Smooth muscle cell (in vitro differentiated cells): ENCODE data around the gene OR6Q1. TPM values are rescaled to one million over a fixed set of nuclear protein-coding genes. Genes with fewer than 3 reads are reported as not detected.
"Not testable (repeated sequence)": the region's sequence is repeated elsewhere in the genome, so short reads cannot be mapped to it uniquely, and the experiment has no call there.

ENCODE experiments used
- DNase-seq: peaks from one replicate; lab custom pipeline; 2025; ENCODE audit not compliant: unreplicated experiment; lab: John Stamatoyannopoulos, UW
- H2AFZ ChIP-seq: fragments of 200-600 bp; sonication (generic); 2 replicates; pipeline ENCODE4 v1.6.0; 2016; ENCODE audit warnings: antibody characterized with exemption, low read depth, mild to moderate bottlenecking
- H3F3A ChIP-seq: fragments of 200-600 bp; sonication (generic); 2 replicates; pipeline ENCODE4 v1.6.0; 2017; ENCODE audit warnings: antibody characterized with exemption, low read depth
- H3K27ac ChIP-seq: fragments of 200-600 bp; sonication (generic); 2 replicates; pipeline ENCODE4 v1.5.1; 2016; ENCODE audit warnings: low read depth, mild to moderate bottlenecking
- H3K27me3 ChIP-seq: fragments of 200-600 bp; sonication (generic); 2 replicates; pipeline ENCODE4 v1.6.1; 2016; ENCODE audit warnings: low read depth, mild to moderate bottlenecking
- H3K36me3 ChIP-seq: fragments of 200-600 bp; sonication (generic); 2 replicates; pipeline ENCODE4 v1.5.1; 2016; ENCODE audit warnings: low read depth
- H3K4me1 ChIP-seq: fragments of 200-600 bp; sonication (generic); 2 replicates; pipeline ENCODE4 v1.5.1; 2016; ENCODE audit warnings: low read depth
- H3K4me2 ChIP-seq: fragments of 200-600 bp; sonication (generic); 2 replicates; pipeline ENCODE4 v1.6.0; 2016; ENCODE audit warnings: mild to moderate bottlenecking
- H3K4me3 ChIP-seq: fragments of 200-600 bp; sonication (generic); 2 replicates; pipeline ENCODE4 v1.5.1; 2016; ENCODE audit warnings: mild to moderate bottlenecking
- H3K79me2 ChIP-seq: fragments of 200-600 bp; sonication (generic); 2 replicates; pipeline ENCODE4 v1.6.0; 2016; ENCODE audit warnings: low read depth, mild to moderate bottlenecking
- H3K9ac ChIP-seq: fragments of 200-600 bp; sonication (generic); 2 replicates; pipeline ENCODE4 v1.6.0; 2016; ENCODE audit warnings: low read depth
- H3K9me3 ChIP-seq: fragments of 200-600 bp; sonication (generic); replicated peaks from 2 replicates; pipeline ENCODE4 v1.5.1; 2016; ENCODE audit warnings: low read depth
- H4K20me1 ChIP-seq: fragments of 200-600 bp; sonication (generic); 2 replicates; pipeline ENCODE4 v1.6.0; 2016; ENCODE audit warnings: low read depth
- CTCF ChIP-seq: fragments of 200-600 bp; sonication (generic); IDR thresholded peaks from 2 replicates; pipeline ENCODE4 v1.5.1; 2017; ENCODE audit warnings: borderline replicate concordance, mild to moderate bottlenecking, antibody characterized with exemption; ENCODE audit not compliant: insufficient read depth, poor library complexity, severe bottlenecking
- WGBS: methylation state at CpG from one replicate; pipeline ENCODE4 v1.1.7; 2016; ENCODE audit warnings: low lambda C conversion rate; 5-methylcytosine and 5-hydroxymethylcytosine counted together
- polyA plus RNA-seq: library from polyadenylated mRNA; unstranded; fragments of >200 nt; fragmentation: Nextera tagmentation; extraction: Ambion mirVana; gene quantifications from 2 replicates; pipeline ENCODE4 v1.2.1, GENCODE V29; 2016
- total RNA-seq: library from RNA; depleted of rRNA; stranded (reverse); fragments of >200 nt; gene quantifications from 2 replicates; pipeline ENCODE4 v1.2.3, GENCODE V29; 2014

OR6Q1 gene
- total RNA-seq (not detected in 2 replicates), polyA plus RNA-seq (not detected in 2 replicates)

DNA sequence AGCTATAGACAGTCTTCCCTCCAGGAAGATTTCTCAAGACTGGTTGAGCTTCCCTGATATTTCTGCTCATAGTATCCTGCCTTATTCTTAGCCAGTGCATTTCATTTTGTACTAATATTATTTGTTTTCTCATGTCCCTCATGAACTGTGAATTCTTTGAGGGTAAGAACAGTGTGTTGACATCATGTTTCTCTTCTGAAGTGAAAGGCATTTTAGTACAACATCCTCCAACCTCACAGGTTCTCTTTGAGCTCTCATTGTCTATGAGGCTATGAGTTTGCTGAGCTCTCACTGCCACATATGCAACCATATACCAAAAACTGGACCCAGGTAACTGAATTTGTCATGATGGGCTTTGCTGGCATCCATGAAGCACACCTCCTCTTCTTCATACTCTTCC is at the start of gene OR6Q1:
TSS of gene OR6Q1 (plus strand) at position 301 of the 400 bp plus-strand sequence. CDS start at position 301, 0 bp downstream.
- Histone ChIP-seq H3K79me2 (no peaks in the 10 kb centered on the region), H3K9ac (no peak within 1 kb of the TSS), H3K27ac (peak within 1 kb of the TSS; percentile 77), H4K20me1 (no peaks in the 10 kb centered on the region), H3F3A (no peaks in the 10 kb centered on the region), H3K4me3 (no peak within 1 kb of the TSS), H2AFZ (no peak within 1 kb of the TSS), H3K4me1 (peaks cover 5% of the 10 kb centered on the region), H3K27me3 (no peaks in the 10 kb centered on the region), H3K36me3 (no peaks in the 10 kb centered on the region), H3K4me2 (peak within 1 kb of the TSS; percentile 8), H3K9me3 (no peaks in the 10 kb centered on the region)
- DNase-seq = no peak
- TF ChIP-seq CTCF = no peak

GRCh38 chr11:57981536-57981935 is 49.2 kb upstream of the OR6Q1 start:
- 90% methylated on average over 3 of the region's 3 CpGs for WGBS

DNA sequence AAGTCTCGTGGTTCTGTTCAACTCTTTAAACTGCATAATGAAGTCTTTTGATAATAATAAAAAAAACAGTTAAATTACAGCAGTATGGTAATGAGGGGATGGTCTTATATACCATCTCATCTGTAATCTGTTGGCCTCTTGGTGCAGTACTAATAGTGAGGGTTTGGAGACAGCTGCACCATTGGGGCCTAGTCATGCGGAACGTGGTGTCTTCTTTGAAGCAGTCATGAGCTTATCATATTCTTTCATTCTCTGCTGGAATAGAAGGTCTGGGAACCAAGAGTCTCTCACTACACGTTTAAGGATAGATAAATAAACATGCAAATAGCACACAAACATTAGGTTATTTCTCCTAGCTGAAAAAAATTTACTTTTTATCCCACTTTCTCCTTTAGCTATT is 48.0 kb upstream of the OR6Q1 start:
- H3K4me3 ChIP-seq = no peak overlapping the region
- H3K4me1 ChIP-seq = peaks cover 8% of the 10 kb centered on the region
- H3K79me2 ChIP-seq = no peaks in the 10 kb centered on the region
- TF ChIP-seq CTCF = no peak
- no peak overlapping the region for H3K27ac ChIP-seq
- no peaks in the 10 kb centered on the region for H3K9me3 ChIP-seq
- DNase-seq = no peak
- H3K4me2 ChIP-seq = no peak overlapping the region
- no peak overlapping the region for H3K9ac ChIP-seq
- H2AFZ ChIP-seq = no peak overlapping the region
- 90% methylated on average over 4 of the region's 4 CpGs for WGBS
- no peaks in the 10 kb centered on the region for H4K20me1 ChIP-seq
- no peaks in the 10 kb centered on the region for H3K36me3 ChIP-seq
- no peaks in the 10 kb centered on the region for H3K27me3 ChIP-seq
- no peaks in the 10 kb centered on the region for H3F3A ChIP-seq

More at GRCh38 chr11:57981536-57981935, 49.2 kb upstream of the OR6Q1 start:
- H3K4me1 ChIP-seq = peaks cover 8% of the 10 kb centered on the region
- H3K27me3 ChIP-seq = no peaks in the 10 kb centered on the region
- H3F3A ChIP-seq = no peaks in the 10 kb centered on the region
- no peaks in the 10 kb centered on the region for H3K36me3 ChIP-seq
- DNase-seq = no peak
- H3K9ac ChIP-seq = no peak overlapping the region
- TF ChIP-seq CTCF = no peak
- no peaks in the 10 kb centered on the region for H4K20me1 ChIP-seq
- no peak overlapping the region for H2AFZ ChIP-seq
- no peak overlapping the region for H3K27ac ChIP-seq
- H3K9me3 ChIP-seq = no peaks in the 10 kb centered on the region
- no peak overlapping the region for H3K4me2 ChIP-seq
- H3K79me2 ChIP-seq = no peaks in the 10 kb centered on the region
- H3K4me3 ChIP-seq = no peak overlapping the region

- H4K20me1 ChIP-seq = no peaks in the 10 kb centered on the region
- H3K4me3 ChIP-seq = no peak overlapping the region
- no peak overlapping the region for H3K4me2 ChIP-seq
- H3K36me3 ChIP-seq = no peaks in the 10 kb centered on the region
- H3K9me3 ChIP-seq = no peaks in the 10 kb centered on the region
- H3K4me1 ChIP-seq = peaks cover 8% of the 10 kb centered on the region
- no peak overlapping the region for H3K9ac ChIP-seq
- no peak overlapping the region for H3K27ac ChIP-seq
- H3K79me2 ChIP-seq = no peaks in the 10 kb centered on the region
- H2AFZ ChIP-seq = no peak overlapping the region
- DNase-seq = no peak
- no peaks in the 10 kb centered on the region for H3F3A ChIP-seq
- no peaks in the 10 kb centered on the region for H3K27me3 ChIP-seq
- no peak for TF ChIP-seq CTCF
- 87% methylated on average over 3 of the region's 3 CpGs for WGBS
Observed at GRCh38 chr11:57983191-57983590, 47.6 kb upstream of the OR6Q1 start.

DNA sequence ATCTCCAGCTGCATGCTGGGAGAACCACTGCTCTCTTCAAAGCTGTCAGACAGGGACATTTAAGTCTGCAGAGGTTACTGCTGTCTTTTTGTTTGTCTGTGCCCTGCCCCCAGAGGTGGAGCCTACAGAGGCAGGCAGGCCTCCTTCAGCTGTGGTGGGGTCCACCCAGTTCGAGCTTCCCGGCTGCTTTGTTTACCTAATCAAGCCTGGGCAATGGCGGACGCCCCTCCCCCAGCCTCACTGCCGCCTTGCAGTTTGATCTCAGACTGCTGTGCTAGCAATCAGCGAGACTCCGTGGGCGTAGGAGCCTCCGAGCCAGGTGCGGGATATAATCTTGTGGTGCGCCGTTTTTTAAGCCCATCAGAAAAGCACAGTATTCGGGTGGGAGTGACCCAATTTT is 31.2 kb upstream of the OR6Q1 start:
- H3K27ac ChIP-seq, H4K20me1 ChIP-seq, H3K4me3 ChIP-seq, H2AFZ ChIP-seq, H3K4me2 ChIP-seq, DNase-seq, H3K4me1 ChIP-seq, H3K9me3 ChIP-seq, H3F3A ChIP-seq, H3K27me3 ChIP-seq, H3K79me2 ChIP-seq, H3K9ac ChIP-seq, H3K36me3 ChIP-seq: not testable (repeated sequence)
- 77% methylated on average over 13 of the region's 13 CpGs for WGBS

- not testable (repeated sequence) for H3K9ac ChIP-seq, H3K4me1 ChIP-seq, H3K4me2 ChIP-seq, H3K27ac ChIP-seq, DNase-seq, H3K4me3 ChIP-seq, H3K79me2 ChIP-seq, H4K20me1 ChIP-seq, H2AFZ ChIP-seq, H3F3A ChIP-seq, H3K9me3 ChIP-seq, H3K36me3 ChIP-seq, H3K27me3 ChIP-seq
- WGBS = 92% methylated on average over 10 of the region's 10 CpGs
Observed at GRCh38 chr11:58000021-58000420, 30.7 kb upstream of the OR6Q1 start.
